H1 (cell line): ENCODE measurements around the gene NFIX. TPM values are rescaled to one million over a fixed set of nuclear protein-coding genes. Genes with fewer than 3 reads are reported as not detected.

Source experiments
- CTCF ChIP-seq, 3 experiments: IDR thresholded peaks; 1 replicate in 2 of 3; 2 replicates in 1 of 3; pipeline versions ENCODE4 v1.5.1 to v1.6.1; 2011; ENCODE audit warnings: low read length in 3 of 3, mild to moderate bottlenecking in 3 of 3, inconsistent platforms in 2 of 3, low read depth in 1 of 3, moderate library complexity in 1 of 3; ENCODE audit not compliant: insufficient read depth in 1 of 3; ENCODE audit errors: control extremely low read depth in 1 of 3
- EZH2 ChIP-seq: fragments of 200-600 bp; sonication (generic); IDR thresholded peaks from 2 replicates; pipeline ENCODE4 v1.7.1; 2012; ENCODE audit warnings: low read depth, mild to moderate bottlenecking, moderate library complexity, low read length, inconsistent platforms; ENCODE audit not compliant: severe bottlenecking
- HDAC2 ChIP-seq, 2 experiments: fragments of 300-600 bp in 1 of 2; sonication (generic) in 1 of 2; IDR thresholded peaks; 2 replicates each; pipeline ENCODE4 v1.6.1; 2011 to 2012; ENCODE audit warnings: low read depth in 2 of 2, low read length in 2 of 2, mild to moderate bottlenecking in 2 of 2, moderate library complexity in 2 of 2, borderline replicate concordance in 1 of 2, inconsistent platforms in 1 of 2
- HDAC6 ChIP-seq: IDR thresholded peaks from one replicate; pipeline ENCODE4 v1.7.1; 2012; ENCODE audit warnings: low read depth, mild to moderate bottlenecking, inconsistent platforms, low read length, moderate library complexity
- RFX5 ChIP-seq: IDR thresholded peaks from 2 replicates; pipeline ENCODE4 v1.6.1; 2011; ENCODE audit warnings: low read depth, low read length, improper control_type of control experiment, borderline replicate concordance
- TAF1 ChIP-seq: IDR thresholded peaks from 2 replicates; pipeline ENCODE4 v1.6.1; 2011; ENCODE audit warnings: mild to moderate bottlenecking, low read depth, low read length
- polyA plus RNA-seq, 7 experiments: library from polyadenylated mRNA; depleted of rRNA in 3 of 7; stranded (reverse) in 5 of 7; unstranded in 2 of 7; fragments of >200 nt in 5 of 7; fragments of 200-250 nt in 2 of 7; gene quantifications; 1 replicate in 5 of 7; 2 replicates in 1 of 7; 4 replicates in 1 of 7; pipeline versions ENCODE4 v1.2.1 to v1.2.3, GENCODE V29; 2011 to 2013; ENCODE audit warnings: missing spikeins in 2 of 7, mixed read lengths in 2 of 7
- total RNA-seq: library from RNA; stranded (reverse); fragmentation: NEBNext Ultra II Directional; extraction: Animal tissue kit (Norgen Biotek cat#: 25700); gene quantifications from 2 replicates; pipeline ENCODE4 v1.2.1, GENCODE V29; 2021

The NFIX gene
- total and polyA plus RNA-seq, 2 of the 8 experiments (the other 6 are each of a cell fraction or from before 2014, with no cell fraction given): 0.03 to 0.20 TPM

DNA sequence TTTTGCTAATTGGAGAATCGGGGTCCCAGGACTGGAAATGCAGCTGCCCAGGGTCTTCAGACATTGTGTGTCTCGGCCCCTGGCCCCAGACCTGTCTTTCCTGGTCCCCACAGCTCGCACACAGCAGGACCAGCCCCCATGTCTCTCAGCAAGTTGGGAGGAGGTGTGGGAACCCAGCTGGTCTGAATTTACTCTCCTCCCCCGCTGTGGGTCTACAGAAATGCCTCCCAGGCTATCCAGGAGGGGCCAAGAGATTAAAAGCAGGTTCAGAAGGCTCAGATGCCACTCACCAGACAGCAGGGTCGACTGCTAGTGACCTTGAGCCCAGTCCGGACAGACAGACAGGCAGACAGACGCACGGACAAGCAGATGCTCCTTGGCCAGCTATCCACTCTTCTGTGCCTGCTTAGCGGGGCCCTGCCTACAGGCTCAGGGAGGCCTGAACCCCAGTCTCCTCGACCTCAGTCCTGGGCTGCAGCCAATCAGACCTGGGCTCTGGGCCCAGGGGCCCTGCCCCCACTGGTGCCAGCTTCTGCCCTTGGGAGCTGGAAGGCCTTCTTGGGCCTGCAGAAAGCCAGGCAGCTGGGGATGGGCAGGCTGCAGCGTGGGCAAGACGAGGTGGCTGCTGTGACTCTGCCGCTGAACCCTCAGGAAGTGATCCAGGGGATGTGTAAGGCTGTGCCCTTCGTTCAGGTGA lies 25.8 kb upstream of the NFIX start, which contains the start of gene DAND5 (continued):
- TF ChIP-seq CTCF (IDR thresholded peaks at IDR 0.05; ENCODE audit: control extremely low read depth in 1 of 3, insufficient read depth in 1 of 3, low read depth in 1 of 3, low read length in 3 of 3) (no peak), RFX5 (no peak), EZH2 (no peak), HDAC6 (no peak), HDAC2 (IDR thresholded peaks at IDR 0.05; ENCODE audit: borderline replicate concordance in 1 of 2, low read depth in 2 of 2, low read length in 2 of 2) (no peak), TAF1 (no peak)
